Retina (tissue), 1 donor: ENCODE data around the gene MBLAC2.

Experiments
- DNase-seq: peaks from one replicate; pipeline ENCODE4 v3.0.0-alpha.2; 2016

The MBLAC2 gene

GRCh38 chr5:90446961-90447360 lies 27.6 kb downstream of the MBLAC2 start:
- no peak for DNase-seq

GRCh38 chr5:90440644-90441043 lies 33.9 kb downstream of the MBLAC2 start:
- DNase-seq = no peak

- no peak for DNase-seq
These were observed 36.5 kb downstream of the MBLAC2 start for GRCh38 chr5:90438100-90438499.

- no peak for DNase-seq
These were observed 36.9 kb downstream of the MBLAC2 start for GRCh38 chr5:90437663-90438062.

- peak; percentile 15 for DNase-seq
These were observed 40.4 kb downstream of the MBLAC2 start for GRCh38 chr5:90434116-90434714.

- no peak for DNase-seq
These were observed 50.3 kb downstream of the MBLAC2 start for GRCh38 chr5:90424245-90424644.

GRCh38 chr5:90421136-90421535 lies 53.4 kb downstream of the MBLAC2 start:
- no peak for DNase-seq

GRCh38 chr5:90418214-90418613 lies 56.4 kb downstream of the MBLAC2 start:
- no peak for DNase-seq

GRCh38 chr5:90410178-90410762 lies 64.3 kb downstream of the MBLAC2 start:
- DNase-seq = no peak

- DNase-seq = peak; percentile 95
These were observed 65.0 kb downstream of the MBLAC2 start, which contains the start of gene CETN3 for GRCh38 chr5:90409318-90410177. Gene CETN3 (minus strand): TSS chr5:90409756. CDS start chr5:90409661, 95 bp downstream.

- DNase-seq = no peak
These were observed 65.8 kb downstream of the MBLAC2 start for GRCh38 chr5:90408571-90409317.
